Liver (tissue), 9 donors: ENCODE measurements around the gene ATP6V0E1. TPM values are rescaled to one million over a fixed set of nuclear protein-coding genes. Genes with fewer than 3 reads are reported as not detected.

ENCODE experiments used
- DNase-seq: peaks from one replicate; pipeline ENCODE4 v3.0.0-alpha.2; 2017; ENCODE audit warnings: low spot score
- H3K27ac ChIP-seq, 2 donors: one replicate each; pipeline ENCODE4 v1.7.0; 2013; ENCODE audit warnings: inconsistent platforms in 2 of 2, low read length in 2 of 2, control low read depth in 1 of 2, low read depth in 1 of 2, mild to moderate bottlenecking in 1 of 2
- H3K27me3 ChIP-seq, 4 donors: one replicate each; pipeline versions ENCODE4 v1.6.1 to v1.7.0; 2013; ENCODE audit warnings: low read length in 3 of 4, inconsistent platforms in 1 of 4, mild to moderate bottlenecking in 1 of 4, moderate library complexity in 1 of 4; ENCODE audit not compliant: control insufficient read depth in 4 of 4, insufficient read depth in 4 of 4
- H3K36me3 ChIP-seq, 4 donors: one replicate each; pipeline versions ENCODE4 v1.6.1 to v1.7.0; 2013; ENCODE audit warnings: low read length in 3 of 4, mild to moderate bottlenecking in 3 of 4, low read depth in 1 of 4, moderate library complexity in 1 of 4; ENCODE audit not compliant: control insufficient read depth in 4 of 4, insufficient read depth in 3 of 4
- H3K4me1 ChIP-seq, 4 donors: one replicate each; pipeline versions ENCODE4 v1.6.1 to v1.7.0; 2013; ENCODE audit warnings: low read length in 3 of 4, mild to moderate bottlenecking in 3 of 4, moderate library complexity in 1 of 4; ENCODE audit not compliant: control insufficient read depth in 4 of 4, insufficient read depth in 4 of 4
- H3K4me3 ChIP-seq, 3 donors: one replicate each; pipeline versions ENCODE4 v1.6.1 to v1.7.0; 2013; ENCODE audit warnings: low read length in 3 of 3, control low read depth in 1 of 3, low read depth in 1 of 3, mild to moderate bottlenecking in 1 of 3
- H3K9ac ChIP-seq, 2 donors: one replicate each; pipeline ENCODE4 v1.7.0; 2013; ENCODE audit warnings: low read length in 2 of 2, mild to moderate bottlenecking in 2 of 2, moderate library complexity in 2 of 2, control low read depth in 1 of 2, low read depth in 1 of 2
- H3K9me3 ChIP-seq, 4 donors: one replicate each; pipeline versions ENCODE4 v1.6.1 to v1.7.0; 2013; ENCODE audit warnings: low read length in 3 of 4; ENCODE audit not compliant: control insufficient read depth in 4 of 4
- EGR1 ChIP-seq, 2 donors: IDR thresholded peaks; 2 replicates each; pipeline ENCODE4 v1.6.1; 2016 to 2018; ENCODE audit warnings: antibody characterized with exemption in 2 of 2, low read depth in 2 of 2
- FOXA1 ChIP-seq: IDR thresholded peaks from 2 replicates; pipeline ENCODE4 v1.6.1; 2016; ENCODE audit warnings: antibody characterized with exemption
- FOXA2 ChIP-seq: IDR thresholded peaks from 2 replicates; pipeline ENCODE4 v1.6.1; 2016; ENCODE audit warnings: antibody characterized with exemption
- GABPA ChIP-seq, 2 donors: IDR thresholded peaks in 1 of 2; conservative IDR thresholded peaks in 1 of 2; 2 replicates each; pipeline ENCODE4 v1.6.1; 2016; ENCODE audit warnings: antibody characterized with exemption in 2 of 2, mild to moderate bottlenecking in 1 of 2, moderate library complexity in 1 of 2
- HNF4G ChIP-seq: IDR thresholded peaks from 2 replicates; pipeline ENCODE4 v1.6.1; 2016; ENCODE audit warnings: antibody characterized with exemption
- MAX ChIP-seq: IDR thresholded peaks from 2 replicates; pipeline ENCODE4 v1.6.1; 2016; ENCODE audit warnings: antibody characterized with exemption
- RAD21 ChIP-seq, 2 donors: IDR thresholded peaks; 2 replicates each; pipeline ENCODE4 v1.6.1; 2016; ENCODE audit warnings: antibody characterized with exemption in 2 of 2, mild to moderate bottlenecking in 2 of 2
- SP1 ChIP-seq: IDR thresholded peaks from 2 replicates; pipeline ENCODE4 v1.6.1; 2018; ENCODE audit warnings: antibody characterized with exemption, mild to moderate bottlenecking
- YY1 ChIP-seq: IDR thresholded peaks from 2 replicates; pipeline ENCODE4 v1.6.1; 2016; ENCODE audit warnings: antibody characterized with exemption, mild to moderate bottlenecking
- WGBS: extraction: QIAGEN DNeasy Blood & Tissue Kit; methylation state at CpG from one replicate; pipeline ENCODE4 v1.1.7; 2013; 5-methylcytosine and 5-hydroxymethylcytosine counted together
- polyA plus RNA-seq, 2 donors: library from polyadenylated mRNA; stranded (reverse) in 1 of 2; unstranded in 1 of 2; fragments of 200-250 nt in 1 of 2; fragments of >200 nt in 1 of 2; fragmentation: Nextera tagmentation in 1 of 2; extraction: Ambion mirVana in 1 of 2; gene quantifications; one replicate each; pipeline versions ENCODE4 v1.2.1 to v1.2.3, GENCODE V29; 2013 to 2015
- total RNA-seq, 2 donors: library from RNA; depleted of rRNA; stranded (reverse); fragments of >200 nt; gene quantifications; one replicate each; pipeline ENCODE4 v1.2.3, GENCODE V29; 2014
- TF ChIP-seq, protein P1 (sequence below): fragments of 150-350 bp; IDR thresholded peaks from 2 replicates; pipeline ENCODE4 v1.5.1; 2017; ENCODE audit warnings: improper control_type of control experiment, low read depth, low read length; ENCODE audit not compliant: missing input control
- TF ChIP-seq, protein P2 (sequence below): IDR thresholded peaks from 2 replicates; pipeline ENCODE4 v1.6.1; 2016; ENCODE audit warnings: antibody characterized with exemption
- TF ChIP-seq, protein P3 (sequence below): IDR thresholded peaks from 2 replicates; pipeline ENCODE4 v1.6.1; 2016; ENCODE audit warnings: antibody characterized with exemption, mild to moderate bottlenecking
- donor health status: healthy.
- donor health status: healthy.
- donor health status: healthy.
- donor health status: healthy.
- donor health status: healthy.

Gene ATP6V0E1
- total and polyA plus RNA-seq, 4 donors: 56.6 to 396 (median 111) TPM

DNA sequence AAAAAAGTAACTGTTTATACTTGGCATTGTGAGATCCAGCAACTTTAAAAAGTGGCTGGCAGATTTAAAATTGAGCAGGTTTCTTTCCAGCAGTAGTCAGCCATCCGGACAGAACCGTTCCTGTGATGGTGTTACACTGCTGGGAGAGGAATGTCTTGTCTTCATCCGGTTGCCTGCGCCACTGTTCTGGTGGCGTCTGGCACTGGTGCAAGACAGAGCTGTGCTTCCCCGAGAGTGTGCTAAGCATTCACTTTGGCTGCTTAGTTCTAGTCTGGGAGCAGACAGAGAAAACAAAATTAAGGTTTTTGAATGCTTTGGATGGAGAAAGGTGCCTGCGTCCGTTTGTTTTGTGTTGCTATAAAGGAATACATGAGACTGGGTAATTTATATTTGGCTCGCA lies 37.1 kb downstream of the ATP6V0E1 start:
- peaks cover 4 to 11% (median 8%) of the 10 kb centered on the region in 4 donors for H3K4me1 ChIP-seq
- no peak for DNase-seq

GRCh38 chr5:173025651-173026050 lies 42.1 kb downstream of the ATP6V0E1 start:
- Histone ChIP-seq H3K9me3 (no peaks in the 10 kb centered on the region), H3K36me3 (peaks cover 0 to 5% (median 4%) of the 10 kb centered on the region in 4 donors), H3K27me3 (no peaks in the 10 kb centered on the region), H3K9ac (no peak overlapping the region), H3K4me1 (peaks cover 0 to 15% (median 5%) of the 10 kb centered on the region in 4 donors), H3K4me3 (no peak overlapping the region), H3K27ac (no peak overlapping the region)
- 91% methylated on average over 6 of the region's 6 CpGs for WGBS
- DNase-seq: no peak
- no peak for TF ChIP-seq HNF4G
- TF ChIP-seq, protein P1, sequence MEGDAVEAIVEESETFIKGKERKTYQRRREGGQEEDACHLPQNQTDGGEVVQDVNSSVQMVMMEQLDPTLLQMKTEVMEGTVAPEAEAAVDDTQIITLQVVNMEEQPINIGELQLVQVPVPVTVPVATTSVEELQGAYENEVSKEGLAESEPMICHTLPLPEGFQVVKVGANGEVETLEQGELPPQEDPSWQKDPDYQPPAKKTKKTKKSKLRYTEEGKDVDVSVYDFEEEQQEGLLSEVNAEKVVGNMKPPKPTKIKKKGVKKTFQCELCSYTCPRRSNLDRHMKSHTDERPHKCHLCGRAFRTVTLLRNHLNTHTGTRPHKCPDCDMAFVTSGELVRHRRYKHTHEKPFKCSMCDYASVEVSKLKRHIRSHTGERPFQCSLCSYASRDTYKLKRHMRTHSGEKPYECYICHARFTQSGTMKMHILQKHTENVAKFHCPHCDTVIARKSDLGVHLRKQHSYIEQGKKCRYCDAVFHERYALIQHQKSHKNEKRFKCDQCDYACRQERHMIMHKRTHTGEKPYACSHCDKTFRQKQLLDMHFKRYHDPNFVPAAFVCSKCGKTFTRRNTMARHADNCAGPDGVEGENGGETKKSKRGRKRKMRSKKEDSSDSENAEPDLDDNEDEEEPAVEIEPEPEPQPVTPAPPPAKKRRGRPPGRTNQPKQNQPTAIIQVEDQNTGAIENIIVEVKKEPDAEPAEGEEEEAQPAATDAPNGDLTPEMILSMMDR: no peak
- TF ChIP-seq, protein P2, sequence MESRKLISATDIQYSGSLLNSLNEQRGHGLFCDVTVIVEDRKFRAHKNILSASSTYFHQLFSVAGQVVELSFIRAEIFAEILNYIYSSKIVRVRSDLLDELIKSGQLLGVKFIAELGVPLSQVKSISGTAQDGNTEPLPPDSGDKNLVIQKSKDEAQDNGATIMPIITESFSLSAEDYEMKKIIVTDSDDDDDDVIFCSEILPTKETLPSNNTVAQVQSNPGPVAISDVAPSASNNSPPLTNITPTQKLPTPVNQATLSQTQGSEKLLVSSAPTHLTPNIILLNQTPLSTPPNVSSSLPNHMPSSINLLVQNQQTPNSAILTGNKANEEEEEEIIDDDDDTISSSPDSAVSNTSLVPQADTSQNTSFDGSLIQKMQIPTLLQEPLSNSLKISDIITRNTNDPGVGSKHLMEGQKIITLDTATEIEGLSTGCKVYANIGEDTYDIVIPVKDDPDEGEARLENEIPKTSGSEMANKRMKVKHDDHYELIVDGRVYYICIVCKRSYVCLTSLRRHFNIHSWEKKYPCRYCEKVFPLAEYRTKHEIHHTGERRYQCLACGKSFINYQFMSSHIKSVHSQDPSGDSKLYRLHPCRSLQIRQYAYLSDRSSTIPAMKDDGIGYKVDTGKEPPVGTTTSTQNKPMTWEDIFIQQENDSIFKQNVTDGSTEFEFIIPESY: no peak
- no peak for TF ChIP-seq GABPA (IDR thresholded peaks at IDR 0.05 in 1 of 2, conservative IDR thresholded peaks at IDR 0.05 in 1 of 2)
- TF ChIP-seq, protein P3, sequence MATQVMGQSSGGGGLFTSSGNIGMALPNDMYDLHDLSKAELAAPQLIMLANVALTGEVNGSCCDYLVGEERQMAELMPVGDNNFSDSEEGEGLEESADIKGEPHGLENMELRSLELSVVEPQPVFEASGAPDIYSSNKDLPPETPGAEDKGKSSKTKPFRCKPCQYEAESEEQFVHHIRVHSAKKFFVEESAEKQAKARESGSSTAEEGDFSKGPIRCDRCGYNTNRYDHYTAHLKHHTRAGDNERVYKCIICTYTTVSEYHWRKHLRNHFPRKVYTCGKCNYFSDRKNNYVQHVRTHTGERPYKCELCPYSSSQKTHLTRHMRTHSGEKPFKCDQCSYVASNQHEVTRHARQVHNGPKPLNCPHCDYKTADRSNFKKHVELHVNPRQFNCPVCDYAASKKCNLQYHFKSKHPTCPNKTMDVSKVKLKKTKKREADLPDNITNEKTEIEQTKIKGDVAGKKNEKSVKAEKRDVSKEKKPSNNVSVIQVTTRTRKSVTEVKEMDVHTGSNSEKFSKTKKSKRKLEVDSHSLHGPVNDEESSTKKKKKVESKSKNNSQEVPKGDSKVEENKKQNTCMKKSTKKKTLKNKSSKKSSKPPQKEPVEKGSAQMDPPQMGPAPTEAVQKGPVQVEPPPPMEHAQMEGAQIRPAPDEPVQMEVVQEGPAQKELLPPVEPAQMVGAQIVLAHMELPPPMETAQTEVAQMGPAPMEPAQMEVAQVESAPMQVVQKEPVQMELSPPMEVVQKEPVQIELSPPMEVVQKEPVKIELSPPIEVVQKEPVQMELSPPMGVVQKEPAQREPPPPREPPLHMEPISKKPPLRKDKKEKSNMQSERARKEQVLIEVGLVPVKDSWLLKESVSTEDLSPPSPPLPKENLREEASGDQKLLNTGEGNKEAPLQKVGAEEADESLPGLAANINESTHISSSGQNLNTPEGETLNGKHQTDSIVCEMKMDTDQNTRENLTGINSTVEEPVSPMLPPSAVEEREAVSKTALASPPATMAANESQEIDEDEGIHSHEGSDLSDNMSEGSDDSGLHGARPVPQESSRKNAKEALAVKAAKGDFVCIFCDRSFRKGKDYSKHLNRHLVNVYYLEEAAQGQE: no peak
- no peak for TF ChIP-seq YY1
- no peak for TF ChIP-seq RAD21 (IDR thresholded peaks at IDR 0.05)
- no peak for TF ChIP-seq SP1

More for the DNA sequence above, 37.1 kb downstream of the ATP6V0E1 start:
- H3K27ac ChIP-seq: no peak overlapping the region
- no peaks in the 10 kb centered on the region for H3K9me3 ChIP-seq
- no peak overlapping the region for H3K4me3 ChIP-seq
- no peak overlapping the region for H3K9ac ChIP-seq
- H3K27me3 ChIP-seq: no peaks in the 10 kb centered on the region
- H3K36me3 ChIP-seq: peaks cover 0 to 10% (median 9%) of the 10 kb centered on the region in 4 donors
- no peak for TF ChIP-seq MAX
- TF ChIP-seq GABPA (IDR thresholded peaks at IDR 0.05 in 1 of 2, conservative IDR thresholded peaks at IDR 0.05 in 1 of 2): no peak
- no peak for TF ChIP-seq RAD21 (IDR thresholded peaks at IDR 0.05)
- 89% methylated on average over 9 of the region's 9 CpGs for WGBS

DNA sequence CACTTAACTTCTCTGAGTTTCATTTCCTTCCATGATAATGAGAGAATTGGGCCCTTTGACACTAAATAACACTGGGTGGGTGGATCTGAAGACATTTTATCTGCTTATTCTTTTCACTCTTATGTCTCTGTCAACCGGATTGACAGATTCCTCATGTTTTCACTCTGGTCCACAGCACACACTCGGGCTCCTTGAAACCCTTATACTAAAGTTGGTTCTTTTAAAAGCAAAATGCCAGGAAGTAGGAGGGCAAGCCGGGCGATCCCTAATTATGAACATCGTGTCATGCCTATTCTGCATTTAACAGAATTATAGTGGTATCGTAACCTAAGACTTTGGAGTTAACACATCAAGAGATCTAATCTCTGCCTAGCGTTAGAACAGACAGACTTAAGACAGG lies 44.3 kb downstream of the ATP6V0E1 start:
- 83% methylated on average over 7 of the region's 7 CpGs for WGBS
- DNase-seq: no peak
- Histone ChIP-seq H3K9ac (no peak overlapping the region), H3K27ac (no peak overlapping the region), H3K4me3 (no peak overlapping the region), H3K9me3 (no peaks in the 10 kb centered on the region), H3K27me3 (no peaks in the 10 kb centered on the region), H3K36me3 (no peaks in the 10 kb centered on the region), H3K4me1 (peaks cover 0 to 15% (median 5%) of the 10 kb centered on the region in 4 donors)
- no peak for TF ChIP-seq EGR1 (IDR thresholded peaks at IDR 0.05; ENCODE audit: low read depth in 2 of 2)
- TF ChIP-seq FOXA2: no peak
- TF ChIP-seq RAD21 (IDR thresholded peaks at IDR 0.05): no peak
- TF ChIP-seq SP1: no peak
- TF ChIP-seq FOXA1: no peak
